CD4-positive, alpha-beta T cell (primary cell): ENCODE results near the gene STAT6. TPM values are rescaled to one million over a fixed set of nuclear protein-coding genes. Genes with fewer than 3 reads are reported as not detected.

Experiments
- ATAC-seq: fragments of 200-7000 bp; cut with Tn5 transposase; one replicate; pipeline ENCODE4 v1.10.0; 2022; ENCODE audit warnings: mild to moderate bottlenecking; ENCODE audit not compliant: poor library complexity
- CTCF ChIA-PET: fragments of 350-600 bp; sonication (Branson Sonifier 250); formaldehyde crosslinking; loops from one replicate; lab custom pipeline; 2021; ENCODE audit warnings: antibody characterized with exemption, inconsistent platforms; lab: Charles Lee
- POLR2A ChIA-PET: fragments of 350-600 bp; sonication (Branson Sonifier 250); formaldehyde crosslinking; loops from one replicate; lab custom pipeline; 2021; ENCODE audit warnings: antibody characterized with exemption, inconsistent platforms; lab: Charles Lee
- DNase-seq, 14 experiments: peaks; one replicate each; pipeline ENCODE4 v3.0.0-alpha.2; 2013 to 2020; ENCODE audit warnings: mixed read lengths in 2 of 14
- H3K27ac ChIP-seq, 2 donors: one replicate each; pipeline versions ENCODE4 v1.5.1 to v1.7.0; 2013; ENCODE audit warnings: low read length in 2 of 2, low read depth in 1 of 2, mild to moderate bottlenecking in 1 of 2
- H3K27me3 ChIP-seq, 2 experiments: 1 replicate in 1 of 2; 2 replicates in 1 of 2; pipeline versions ENCODE4 v1.6.1 to v1.7.0; 2013; ENCODE audit warnings: low read length in 2 of 2, control low read depth in 1 of 2, mild to moderate bottlenecking in 1 of 2, moderate library complexity in 1 of 2; ENCODE audit not compliant: insufficient read depth in 2 of 2, control insufficient read depth in 1 of 2
- H3K36me3 ChIP-seq: one replicate; pipeline ENCODE4 v1.6.1; 2013; ENCODE audit warnings: low read length, control low read depth; ENCODE audit not compliant: insufficient read depth
- H3K4me1 ChIP-seq: one replicate; pipeline ENCODE4 v1.6.1; 2013; ENCODE audit warnings: low read length, control low read depth; ENCODE audit not compliant: insufficient read depth
- H3K4me3 ChIP-seq: one replicate; pipeline ENCODE4 v1.5.1; 2013; ENCODE audit warnings: mild to moderate bottlenecking, low read length, moderate library complexity
- H3K9me3 ChIP-seq, 2 experiments: 1 replicate in 1 of 2; 2 replicates in 1 of 2; pipeline versions ENCODE4 v1.6.1 to v1.7.0; 2013; ENCODE audit warnings: low read length in 2 of 2, mild to moderate bottlenecking in 2 of 2, control low read depth in 1 of 2, moderate library complexity in 1 of 2; ENCODE audit not compliant: control insufficient read depth in 1 of 2, insufficient read depth in 1 of 2
- H3K27ac Mint-ChIP-seq: one replicate; pipeline ENCODE4 v1.8.0; 2020; ENCODE audit warnings: mixed read lengths
- H3K27me3 Mint-ChIP-seq: one replicate; pipeline ENCODE4 v1.8.0; 2021; ENCODE audit warnings: mixed read lengths
- H3K36me3 Mint-ChIP-seq: one replicate; pipeline ENCODE4 v1.8.0; 2021; ENCODE audit warnings: low read depth, mixed read lengths
- H3K4me1 Mint-ChIP-seq: one replicate; pipeline ENCODE4 v1.8.0; 2021; ENCODE audit warnings: low read depth, mixed read lengths
- H3K4me3 Mint-ChIP-seq: one replicate; pipeline ENCODE4 v1.8.0; 2020; ENCODE audit warnings: mild to moderate bottlenecking, mixed read lengths
- H3K9me3 Mint-ChIP-seq: one replicate; pipeline ENCODE4 v1.8.0; 2020; ENCODE audit warnings: mixed read lengths
- CTCF ChIP-seq: fragments of 200-600 bp; IDR thresholded peaks from one replicate; pipeline ENCODE4 v1.8.0; 2022; ENCODE audit warnings: antibody characterized with exemption, mild to moderate bottlenecking
- intact Hi-C, 2 experiments: fragments of 100-400 bp; cut with DNase I in 1 of 2; cut with micrococcal nuclease in 1 of 2; formaldehyde crosslinking; loops; one replicate each; pipeline versions ENCODE4 v1.15.1 to v1.9.0; 2023 to 2025; cut with DNase I, micrococcal nuclease
- total RNA-seq, 174 experiments: library from RNA in 2 of 174; stranded (reverse) in 2 of 174; gene quantifications; one replicate each; pipeline ENCODE4 v1.2.3 and lab custom pipeline; 2021 to 2026

Gene STAT6
- total RNA-seq, 2 experiments from 2014 or later: 133 to 144 TPM

DNA sequence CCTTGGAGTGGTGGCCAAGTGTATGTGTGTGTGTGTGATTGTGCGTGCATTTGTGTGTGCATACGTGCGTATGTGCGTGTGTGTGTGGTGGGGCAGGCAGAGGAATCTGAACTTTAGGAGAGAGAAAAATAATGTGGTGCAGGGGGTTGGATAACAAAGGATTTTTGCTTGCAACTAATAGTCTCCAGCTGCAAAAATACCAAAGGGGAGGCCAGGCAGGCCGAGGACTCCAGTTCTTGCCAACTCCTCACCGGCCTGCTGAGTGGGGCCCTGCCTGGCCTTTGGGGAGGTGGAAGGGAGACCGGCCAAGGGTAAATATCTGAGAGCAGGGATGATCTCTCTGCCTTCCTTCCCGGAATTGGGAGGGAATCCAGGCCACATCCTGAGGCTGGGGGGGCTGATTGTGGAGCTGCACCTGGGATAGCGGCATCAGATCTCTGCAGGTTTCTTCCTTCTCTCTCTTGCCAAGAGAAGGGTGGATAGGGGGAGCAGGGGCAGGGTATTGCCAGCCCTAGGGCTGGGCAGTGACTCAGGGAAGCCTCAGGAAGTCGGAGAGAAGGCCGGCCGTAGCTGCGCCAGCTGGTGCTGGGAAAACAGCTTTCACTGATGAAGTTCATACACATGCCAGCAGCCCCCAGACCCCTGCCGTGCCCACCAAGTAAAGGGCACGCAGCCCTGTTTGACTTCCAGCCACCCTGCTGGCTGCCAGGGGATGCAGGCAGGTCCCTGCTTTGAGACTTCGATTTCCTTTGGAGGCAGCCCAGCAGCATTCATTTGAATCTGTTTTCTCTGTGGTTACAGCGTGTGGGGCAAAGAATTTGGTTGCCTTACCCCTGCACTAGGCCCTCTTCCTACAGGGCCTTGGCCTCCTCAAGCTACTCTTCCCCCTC is 40.8 kb upstream of the STAT6 start:
- ATAC-seq (no peak), DNase-seq (no peak)
- Mint-ChIP-seq H3K27me3 (no peaks in the 10 kb centered on the region), H3K4me3 (no peak overlapping the region), H3K36me3 (no peaks in the 10 kb centered on the region), H3K9me3 (no peaks in the 10 kb centered on the region), H3K27ac (no peak overlapping the region), H3K4me1 (no peaks in the 10 kb centered on the region)
- Histone ChIP-seq H3K27me3 (no peaks in the 10 kb centered on the region), H3K4me3 (no peak overlapping the region), H3K27ac (no peak overlapping the region), H3K4me1 (no peaks in the 10 kb centered on the region), H3K36me3 (no peaks in the 10 kb centered on the region), H3K9me3 (no peaks in the 10 kb centered on the region)
- intact Hi-C loops: no loop called here
- POLR2A ChIA-PET: no interaction called here
- no peak for TF ChIP-seq CTCF
- CTCF ChIA-PET: no interaction called here

GRCh38 chr12:57150400-57151000 is 39.3 kb upstream of the STAT6 start:
- no peak for TF ChIP-seq CTCF
- DNase-seq: no peak
- Histone ChIP-seq H3K27me3 (no peaks in the 10 kb centered on the region), H3K27ac (no peak overlapping the region), H3K4me3 (no peak overlapping the region), H3K4me1 (no peaks in the 10 kb centered on the region), H3K36me3 (no peaks in the 10 kb centered on the region), H3K9me3 (no peaks in the 10 kb centered on the region)
- no peaks in the 10 kb centered on the region for H3K4me1 Mint-ChIP-seq
- H3K27ac Mint-ChIP-seq: no peak overlapping the region
- no peaks in the 10 kb centered on the region for H3K36me3 Mint-ChIP-seq
- intact Hi-C loops: no loop called here
- CTCF ChIA-PET: no interaction called here
- no peaks in the 10 kb centered on the region for H3K9me3 Mint-ChIP-seq
- H3K4me3 Mint-ChIP-seq: no peak overlapping the region
- ATAC-seq: no peak
- POLR2A ChIA-PET: no interaction called here
- H3K27me3 Mint-ChIP-seq: no peaks in the 10 kb centered on the region

GRCh38 chr12:57149245-57149900 is 38.2 kb upstream of the STAT6 start:
- H3K36me3 ChIP-seq: no peaks in the 10 kb centered on the region
- no peak for DNase-seq
- no peaks in the 10 kb centered on the region for H3K27me3 Mint-ChIP-seq
- H3K27ac ChIP-seq: no peak overlapping the region
- CTCF ChIA-PET: no interaction called here
- POLR2A ChIA-PET: interaction anchor here (1.2 kb wide), 1 partner anchor 39 kb away, joined by 4 read pairs; no protein-coding TSS in a partner anchor
- H3K4me3 ChIP-seq: no peak overlapping the region
- no peaks in the 10 kb centered on the region for H3K27me3 ChIP-seq
- H3K27ac Mint-ChIP-seq: no peak overlapping the region
- no peak for ATAC-seq
- intact Hi-C loops: no loop called here
- H3K4me1 ChIP-seq: no peaks in the 10 kb centered on the region
- H3K4me3 Mint-ChIP-seq: no peak overlapping the region
- no peaks in the 10 kb centered on the region for H3K9me3 ChIP-seq
- TF ChIP-seq CTCF: no peak
- H3K4me1 Mint-ChIP-seq: no peaks in the 10 kb centered on the region
- no peaks in the 10 kb centered on the region for H3K36me3 Mint-ChIP-seq
- H3K9me3 Mint-ChIP-seq: no peaks in the 10 kb centered on the region
